Measurements from ENCODE around the gene CTNNB1. TPM values are rescaled to one million over a fixed set of nuclear protein-coding genes. Genes with fewer than 3 reads are reported as not detected.

The CTNNB1 gene
- total RNA-seq, 4 donors from 2014 or later = 319 to 1,124 (median 518) TPM

GRCh38 chr3:41198046-41198445 is 1.3 kb upstream of the CTNNB1 start:
- H3K27me3 ChIP-seq = no peaks in the 10 kb centered on the region
- H3K36me3 ChIP-seq = no peaks in the 10 kb centered on the region
- H3K9me3 ChIP-seq = no peaks in the 10 kb centered on the region
- TF ChIP-seq POLR2A (IDR thresholded peaks at IDR 0.05) = no peak
- TF ChIP-seq CTCF (IDR thresholded peaks at IDR 0.05) = no peak
- intact Hi-C loops (cut with DNase I; ENCODE audit: low total_unique reads) = no loop called here
- no peak for DNase-seq
- no peak overlapping the region for H3K4me3 ChIP-seq
- no peaks in the 10 kb centered on the region for H3K4me1 ChIP-seq
- no peak overlapping the region for H3K27ac ChIP-seq

- Histone ChIP-seq H3K27ac (peak overlapping the region; percentile 97 to 99), H3K36me3 (no peaks in the 10 kb centered on the region), H3K9me3 (no peaks in the 10 kb centered on the region), H3K4me3 (peak overlapping the region; percentile 87 to 95), H3K27me3 (no peaks in the 10 kb centered on the region), H3K4me1 (no peaks in the 10 kb centered on the region)
- peak; percentile 31 to 42 for DNase-seq
- intact Hi-C loops (cut with DNase I; ENCODE audit: low total_unique reads) = no loop called here
- no peak for TF ChIP-seq CTCF (IDR thresholded peaks at IDR 0.05)
- TF ChIP-seq POLR2A (IDR thresholded peaks at IDR 0.05) = no peak
Observed at GRCh38 chr3:41198526-41198925, 779 bp upstream of the CTNNB1 start.

- intact Hi-C loops (cut with DNase I; ENCODE audit: low total_unique reads) = no loop called here
- TF ChIP-seq CTCF (IDR thresholded peaks at IDR 0.05) (no peak), POLR2A (IDR thresholded peaks at IDR 0.05) (no peak)
- Histone ChIP-seq H3K27me3 (no peaks in the 10 kb centered on the region), H3K4me3 (peak overlapping the region; percentile 87 to 95), H3K4me1 (peaks cover 0 to 6% of the 10 kb centered on the region in 2 donors), H3K27ac (peak overlapping the region; percentile 97 to 99), H3K9me3 (no peaks in the 10 kb centered on the region), H3K36me3 (no peaks in the 10 kb centered on the region)
- DNase-seq = peak in 1 of 2 donors; percentile 33
Observed at GRCh38 chr3:41199866-41200668, 762 bp downstream of the CTNNB1 start.

- TF ChIP-seq CTCF (IDR thresholded peaks at IDR 0.05) (no peak), POLR2A (IDR thresholded peaks at IDR 0.05) (peak in 1 of 2 donors; percentile 4)
- Histone ChIP-seq H3K27ac (peak overlapping the region; percentile 97 to 99), H3K27me3 (no peaks in the 10 kb centered on the region), H3K9me3 (no peaks in the 10 kb centered on the region), H3K4me1 (peaks cover 0 to 9% of the 10 kb centered on the region in 2 donors), H3K4me3 (peak overlapping the region; percentile 87 to 95), H3K36me3 (no peaks in the 10 kb centered on the region)
- intact Hi-C loops (cut with DNase I; ENCODE audit: low total_unique reads) = no loop called here
- peak in 1 of 2 donors; percentile 28 for DNase-seq
Observed at GRCh38 chr3:41200669-41201021, 1.3 kb downstream of the CTNNB1 start.

- no peaks in the 10 kb centered on the region for H3K9me3 ChIP-seq
- peak overlapping the region; percentile 17 to 99 for H3K27ac ChIP-seq
- no peaks in the 10 kb centered on the region for H3K36me3 ChIP-seq
- H3K27me3 ChIP-seq = no peaks in the 10 kb centered on the region
- H3K4me3 ChIP-seq = peak overlapping the region; percentile 87 to 95
- TF ChIP-seq POLR2A (IDR thresholded peaks at IDR 0.05) (no peak), CTCF (IDR thresholded peaks at IDR 0.05) (no peak)
- intact Hi-C loops (cut with DNase I; ENCODE audit: low total_unique reads) = no loop called here
- peaks cover 0 to 20% of the 10 kb centered on the region in 2 donors for H3K4me1 ChIP-seq
- no peak for DNase-seq
Observed at GRCh38 chr3:41202075-41202833, 2.9 kb downstream of the CTNNB1 start.
